ENCODE measurements around the gene C1QTNF9.

The C1QTNF9 gene

GRCh38 chr13:24271601-24272451 lies 37.6 kb upstream of the C1QTNF9 start:
- H3K27me3 ChIP-seq (replicated peaks; ENCODE audit: control insufficient read depth, insufficient read depth, low read length, poor library complexity, severe bottlenecking): no peaks in the 10 kb centered on the region
- H3K4me3 ChIP-seq (ENCODE audit: insufficient read depth, low read depth, low read length, poor library complexity, severe bottlenecking): peak overlapping the region; percentile 52
- H3K27ac ChIP-seq (ENCODE audit: insufficient read depth, low read length, poor library complexity, severe bottlenecking): peak overlapping the region; percentile 96
- peaks cover 69% of the 10 kb centered on the region for H3K4me1 ChIP-seq (ENCODE audit: control insufficient read depth, insufficient read depth, low read length, poor library complexity, severe bottlenecking)
- no peaks in the 10 kb centered on the region for H3K36me3 ChIP-seq (ENCODE audit: control insufficient read depth, insufficient read depth, low read length)
- no peaks in the 10 kb centered on the region for H3K9me3 ChIP-seq (ENCODE audit: control insufficient read depth, low read length)
- peak; percentile 54 to 63 (median 61) for DNase-seq

- DNase-seq: no peak
- Histone ChIP-seq H3K27ac (ENCODE audit: insufficient read depth, low read length, poor library complexity, severe bottlenecking) (peak overlapping the region; percentile 96), H3K4me1 (ENCODE audit: control insufficient read depth, insufficient read depth, low read length, poor library complexity, severe bottlenecking) (peaks cover 68% of the 10 kb centered on the region), H3K27me3 (replicated peaks; ENCODE audit: control insufficient read depth, insufficient read depth, low read length, poor library complexity, severe bottlenecking) (no peaks in the 10 kb centered on the region), H3K36me3 (ENCODE audit: control insufficient read depth, insufficient read depth, low read length) (no peaks in the 10 kb centered on the region), H3K4me3 (ENCODE audit: insufficient read depth, low read depth, low read length, poor library complexity, severe bottlenecking) (peak overlapping the region; percentile 39), H3K9me3 (ENCODE audit: control insufficient read depth, low read length) (no peaks in the 10 kb centered on the region)
These were observed 36.8 kb upstream of the C1QTNF9 start for GRCh38 chr13:24272452-24273161.

GRCh38 chr13:24273926-24274325 lies 35.5 kb upstream of the C1QTNF9 start:
- no peaks in the 10 kb centered on the region for H3K9me3 ChIP-seq (ENCODE audit: control insufficient read depth, low read length)
- peak overlapping the region; percentile 96 for H3K27ac ChIP-seq (ENCODE audit: insufficient read depth, low read length, poor library complexity, severe bottlenecking)
- no peaks in the 10 kb centered on the region for H3K36me3 ChIP-seq (ENCODE audit: control insufficient read depth, insufficient read depth, low read length)
- peaks cover 68% of the 10 kb centered on the region for H3K4me1 ChIP-seq (ENCODE audit: control insufficient read depth, insufficient read depth, low read length, poor library complexity, severe bottlenecking)
- H3K4me3 ChIP-seq (ENCODE audit: insufficient read depth, low read depth, low read length, poor library complexity, severe bottlenecking): no peak overlapping the region
- H3K27me3 ChIP-seq (replicated peaks; ENCODE audit: control insufficient read depth, insufficient read depth, low read length, poor library complexity, severe bottlenecking): no peaks in the 10 kb centered on the region
- DNase-seq: no peak

- Histone ChIP-seq H3K27ac (ENCODE audit: insufficient read depth, low read length, poor library complexity, severe bottlenecking) (peak overlapping the region; percentile 96), H3K9me3 (ENCODE audit: control insufficient read depth, low read length) (no peaks in the 10 kb centered on the region), H3K4me3 (ENCODE audit: insufficient read depth, low read depth, low read length, poor library complexity, severe bottlenecking) (peak overlapping the region; percentile 35), H3K27me3 (replicated peaks; ENCODE audit: control insufficient read depth, insufficient read depth, low read length, poor library complexity, severe bottlenecking) (no peaks in the 10 kb centered on the region), H3K36me3 (ENCODE audit: control insufficient read depth, insufficient read depth, low read length) (peaks cover under 1% of the 10 kb centered on the region), H3K4me1 (ENCODE audit: control insufficient read depth, insufficient read depth, low read length, poor library complexity, severe bottlenecking) (peaks cover 72% of the 10 kb centered on the region)
- DNase-seq: peak; percentile 61 to 66 (median 63)
These were observed 34.8 kb upstream of the C1QTNF9 start for GRCh38 chr13:24274452-24275021.

GRCh38 chr13:24275041-24275440 lies 34.3 kb upstream of the C1QTNF9 start:
- no peak for DNase-seq
- no peaks in the 10 kb centered on the region for H3K27me3 ChIP-seq (replicated peaks; ENCODE audit: control insufficient read depth, insufficient read depth, low read length, poor library complexity, severe bottlenecking)
- H3K27ac ChIP-seq (ENCODE audit: insufficient read depth, low read length, poor library complexity, severe bottlenecking): peak overlapping the region; percentile 96
- H3K9me3 ChIP-seq (ENCODE audit: control insufficient read depth, low read length): no peaks in the 10 kb centered on the region
- peak overlapping the region; percentile 35 for H3K4me3 ChIP-seq (ENCODE audit: insufficient read depth, low read depth, low read length, poor library complexity, severe bottlenecking)
- H3K36me3 ChIP-seq (ENCODE audit: control insufficient read depth, insufficient read depth, low read length): peaks cover 3% of the 10 kb centered on the region
- H3K4me1 ChIP-seq (ENCODE audit: control insufficient read depth, insufficient read depth, low read length, poor library complexity, severe bottlenecking): peaks cover 74% of the 10 kb centered on the region

GRCh38 chr13:24276306-24276705 lies 33.1 kb upstream of the C1QTNF9 start:
- Histone ChIP-seq H3K27ac (ENCODE audit: insufficient read depth, low read length, poor library complexity, severe bottlenecking) (peak overlapping the region; percentile 96), H3K27me3 (replicated peaks; ENCODE audit: control insufficient read depth, insufficient read depth, low read length, poor library complexity, severe bottlenecking) (no peaks in the 10 kb centered on the region), H3K9me3 (ENCODE audit: control insufficient read depth, low read length) (no peaks in the 10 kb centered on the region), H3K36me3 (ENCODE audit: control insufficient read depth, insufficient read depth, low read length) (peaks cover 4% of the 10 kb centered on the region), H3K4me3 (ENCODE audit: insufficient read depth, low read depth, low read length, poor library complexity, severe bottlenecking) (no peak overlapping the region), H3K4me1 (ENCODE audit: control insufficient read depth, insufficient read depth, low read length, poor library complexity, severe bottlenecking) (peaks cover 77% of the 10 kb centered on the region)
- no peak for DNase-seq

- Histone ChIP-seq H3K4me1 (ENCODE audit: control insufficient read depth, insufficient read depth, low read length, poor library complexity, severe bottlenecking) (peaks cover 76% of the 10 kb centered on the region), H3K27ac (ENCODE audit: insufficient read depth, low read length, poor library complexity, severe bottlenecking) (peak overlapping the region; percentile 96), H3K4me3 (ENCODE audit: insufficient read depth, low read depth, low read length, poor library complexity, severe bottlenecking) (no peak overlapping the region), H3K36me3 (ENCODE audit: control insufficient read depth, insufficient read depth, low read length) (peaks cover 10% of the 10 kb centered on the region), H3K27me3 (replicated peaks; ENCODE audit: control insufficient read depth, insufficient read depth, low read length, poor library complexity, severe bottlenecking) (no peaks in the 10 kb centered on the region), H3K9me3 (ENCODE audit: control insufficient read depth, low read length) (no peaks in the 10 kb centered on the region)
- no peak for DNase-seq
These were observed 32.5 kb upstream of the C1QTNF9 start for GRCh38 chr13:24276861-24277260.

GRCh38 chr13:24277761-24278160 lies 31.6 kb upstream of the C1QTNF9 start:
- DNase-seq: no peak
- Histone ChIP-seq H3K4me1 (ENCODE audit: control insufficient read depth, insufficient read depth, low read length, poor library complexity, severe bottlenecking) (peaks cover 67% of the 10 kb centered on the region), H3K4me3 (ENCODE audit: insufficient read depth, low read depth, low read length, poor library complexity, severe bottlenecking) (no peak overlapping the region), H3K36me3 (ENCODE audit: control insufficient read depth, insufficient read depth, low read length) (peaks cover 17% of the 10 kb centered on the region), H3K9me3 (ENCODE audit: control insufficient read depth, low read length) (no peaks in the 10 kb centered on the region), H3K27me3 (replicated peaks; ENCODE audit: control insufficient read depth, insufficient read depth, low read length, poor library complexity, severe bottlenecking) (no peaks in the 10 kb centered on the region), H3K27ac (ENCODE audit: insufficient read depth, low read length, poor library complexity, severe bottlenecking) (no peak overlapping the region)

GRCh38 chr13:24279327-24280110 lies 29.9 kb upstream of the C1QTNF9 start:
- H3K27ac ChIP-seq (ENCODE audit: insufficient read depth, low read length, poor library complexity, severe bottlenecking): peak overlapping the region; percentile 19

More at GRCh38 chr13:24279327-24280110, 29.9 kb upstream of the C1QTNF9 start:
- H3K27me3 ChIP-seq (replicated peaks; ENCODE audit: control insufficient read depth, insufficient read depth, low read length, poor library complexity, severe bottlenecking): no peaks in the 10 kb centered on the region
- H3K36me3 ChIP-seq (ENCODE audit: control insufficient read depth, insufficient read depth, low read length): peaks cover 29% of the 10 kb centered on the region
- DNase-seq: no peak
- H3K4me3 ChIP-seq (ENCODE audit: insufficient read depth, low read depth, low read length, poor library complexity, severe bottlenecking): no peak overlapping the region
- H3K9me3 ChIP-seq (ENCODE audit: control insufficient read depth, low read length): no peaks in the 10 kb centered on the region
- H3K4me1 ChIP-seq (ENCODE audit: control insufficient read depth, insufficient read depth, low read length, poor library complexity, severe bottlenecking): peaks cover 50% of the 10 kb centered on the region
